GM21526 (cell line): ENCODE measurements around the gene ZNF681.
"Not testable (repeated sequence)": the region's sequence is repeated elsewhere in the genome, so short reads cannot be mapped to it uniquely, and the experiment has no call there.

Source experiments
- ATAC-seq: cut with Tn5 transposase; IDR thresholded peaks from one replicate; pipeline ENCODE4 v1.9.1; 2021; ENCODE audit warnings: moderate library complexity; ENCODE audit not compliant: unreplicated experiment, low FRiP score

Gene ZNF681

GRCh38 chr19:23698711-23699520 lies 59.8 kb downstream of the ZNF681 start:
- ATAC-seq, result no peak

GRCh38 chr19:23692937-23693336 lies 65.8 kb downstream of the ZNF681 start:
- ATAC-seq, result not testable (repeated sequence)
